Keratinocyte (primary cell): ENCODE data around the gene PLXNB2. TPM values are rescaled to one million over a fixed set of nuclear protein-coding genes. Genes with fewer than 3 reads are reported as not detected.

Source experiments
- DNase-seq: peaks from one replicate; pipeline ENCODE4 v3.0.0-alpha.2; 2011; ENCODE audit warnings: low read depth, missing footprints, low spot score
- FAIRE-seq: peaks from 2 replicates; lab custom pipeline; 2011; peaks lifted over from hg19 to GRCh38; lab: Jason Lieb, UNC
- H2AFZ ChIP-seq: 2 replicates; pipeline ENCODE4 v1.6.0; 2012; ENCODE audit warnings: low read length, control low read depth, inconsistent platforms; ENCODE audit not compliant: control insufficient read depth
- H3K27ac ChIP-seq: 2 replicates; pipeline ENCODE4 v1.5.1; 2011; ENCODE audit warnings: low read length; ENCODE audit not compliant: control insufficient read depth, insufficient read depth
- H3K27me3 ChIP-seq: 3 replicates; pipeline ENCODE4 v1.6.0; 2011; ENCODE audit warnings: low read length; ENCODE audit not compliant: control insufficient read depth, insufficient read depth; ENCODE audit errors: extremely low read depth
- H3K36me3 ChIP-seq, 2 experiments: 2 replicates in 1 of 2; 3 replicates in 1 of 2; pipeline ENCODE4 v1.5.1; 2011; ENCODE audit warnings: low read length in 2 of 2, mild to moderate bottlenecking in 1 of 2; ENCODE audit not compliant: control insufficient read depth in 2 of 2, insufficient read depth in 2 of 2; ENCODE audit errors: extremely low read depth in 1 of 2
- H3K4me1 ChIP-seq: 3 replicates; pipeline ENCODE4 v1.5.1; 2011; ENCODE audit warnings: low read length; ENCODE audit not compliant: control insufficient read depth, insufficient read depth; ENCODE audit errors: extremely low read depth
- H3K4me2 ChIP-seq: 3 replicates; pipeline ENCODE4 v1.6.0; 2011; ENCODE audit warnings: low read depth, low read length; ENCODE audit not compliant: control insufficient read depth, insufficient read depth; ENCODE audit errors: extremely low read depth
- H3K4me3 ChIP-seq, 3 experiments: fragments of 200-600 bp in 1 of 3; sonication (generic) in 1 of 3; 2 replicates in 2 of 3; 3 replicates in 1 of 3; pipeline ENCODE4 v1.5.1; 2011 to 2016; ENCODE audit warnings: low read length in 3 of 3, mild to moderate bottlenecking in 3 of 3, control low read depth in 2 of 3, inconsistent platforms in 1 of 3, low read depth in 1 of 3, mixed read lengths in 1 of 3, mixed run types in 1 of 3, moderate library complexity in 1 of 3; ENCODE audit not compliant: control insufficient read depth in 2 of 3, insufficient read depth in 2 of 3; ENCODE audit errors: extremely low read depth in 1 of 3
- H3K79me2 ChIP-seq: 2 replicates; pipeline ENCODE4 v1.6.0; 2012; ENCODE audit warnings: low read length; ENCODE audit not compliant: control insufficient read depth, insufficient read depth
- H3K9ac ChIP-seq: 3 replicates; pipeline ENCODE4 v1.6.0; 2011; ENCODE audit warnings: low read length; ENCODE audit not compliant: control insufficient read depth, insufficient read depth; ENCODE audit errors: extremely low read depth
- H3K9me1 ChIP-seq: 3 replicates; pipeline ENCODE4 v1.6.0; 2011; ENCODE audit warnings: low read length; ENCODE audit not compliant: control insufficient read depth, insufficient read depth; ENCODE audit errors: extremely low read depth
- H3K9me3 ChIP-seq: 2 replicates; pipeline ENCODE4 v1.5.1; 2012; ENCODE audit warnings: low read depth, low read length; ENCODE audit not compliant: control insufficient read depth
- H4K20me1 ChIP-seq: 3 replicates; pipeline ENCODE4 v1.6.0; 2011; ENCODE audit warnings: low read length; ENCODE audit not compliant: control insufficient read depth, insufficient read depth; ENCODE audit errors: extremely low read depth
- CTCF ChIP-seq, 3 experiments: IDR thresholded peaks in 1 of 3; conservative IDR thresholded peaks in 1 of 3; optimal IDR thresholded peaks in 1 of 3; 2 replicates in 2 of 3; 3 replicates in 1 of 3; pipeline versions ENCODE3 to v1.5.1; 2011; ENCODE audit warnings: low read length in 3 of 3, mild to moderate bottlenecking in 3 of 3, moderate library complexity in 2 of 3, control low read depth in 1 of 3, inconsistent platforms in 1 of 3; ENCODE audit not compliant: insufficient read depth in 2 of 3; ENCODE audit errors: extremely low read depth in 1 of 3
- EZH2 ChIP-seq: IDR thresholded peaks from one replicate; pipeline ENCODE4 v1.6.1; 2012; ENCODE audit warnings: inconsistent platforms, mild to moderate bottlenecking, low read length, moderate library complexity
- dilution Hi-C: fragments of 300-500 bp; cut with MboI; formaldehyde crosslinking; loops from one replicate; pipeline ENCODE4 v1.7.0; 2020; ENCODE audit warnings: low sequenced_read_pairs; ENCODE audit not compliant: extremely low pct_ligation_motif_present
- polyA plus RNA-seq, 5 experiments: library from polyadenylated mRNA; depleted of rRNA in 3 of 5; stranded (reverse) in 3 of 5; stranded (forward) in 1 of 5; unstranded in 1 of 5; fragments of >200 nt; gene quantifications; 1 replicate in 1 of 5; 2 replicates in 3 of 5; 3 replicates in 1 of 5; pipeline versions ENCODE4 v1.2.1 to v1.2.3, GENCODE V29; 2011 to 2012; ENCODE audit warnings: missing spikeins in 2 of 5, low read depth in 1 of 5, low replicate concordance in 1 of 5

Gene PLXNB2
- polyA plus RNA-seq, 1 donor (not counting 4 experiments of a cell fraction or from before 2014, with no cell fraction given), result 44.3 TPM

GRCh38 chr22:50315289-50316113, 8.1 kb upstream of the PLXNB2 start:
- Histone ChIP-seq H3K4me2 (no peak overlapping the region), H4K20me1 (no peaks in the 10 kb centered on the region), H3K9me3 (no peaks in the 10 kb centered on the region), H2AFZ (no peak overlapping the region), H3K9ac (no peak overlapping the region), H3K27ac (no peak overlapping the region), H3K36me3 (no peaks in the 10 kb centered on the region), H3K9me1 (no peaks in the 10 kb centered on the region), H3K79me2 (no peaks in the 10 kb centered on the region), H3K4me1 (peaks cover 4% of the 10 kb centered on the region), H3K27me3 (peaks cover 15% of the 10 kb centered on the region), H3K4me3 (no peak overlapping the region)
- no peak for FAIRE-seq
- dilution Hi-C loops, result no loop called here
- DNase-seq, result no peak
- TF ChIP-seq CTCF (optimal IDR thresholded peaks at IDR 0.05 in 1 of 3, IDR thresholded peaks at IDR 0.05 in 1 of 3, conservative IDR thresholded peaks at IDR 0.05 in 1 of 3; ENCODE audit: extremely low read depth in 1 of 3, insufficient read depth in 2 of 3, low read length in 3 of 3) (no peak), EZH2 (no peak)

DNA sequence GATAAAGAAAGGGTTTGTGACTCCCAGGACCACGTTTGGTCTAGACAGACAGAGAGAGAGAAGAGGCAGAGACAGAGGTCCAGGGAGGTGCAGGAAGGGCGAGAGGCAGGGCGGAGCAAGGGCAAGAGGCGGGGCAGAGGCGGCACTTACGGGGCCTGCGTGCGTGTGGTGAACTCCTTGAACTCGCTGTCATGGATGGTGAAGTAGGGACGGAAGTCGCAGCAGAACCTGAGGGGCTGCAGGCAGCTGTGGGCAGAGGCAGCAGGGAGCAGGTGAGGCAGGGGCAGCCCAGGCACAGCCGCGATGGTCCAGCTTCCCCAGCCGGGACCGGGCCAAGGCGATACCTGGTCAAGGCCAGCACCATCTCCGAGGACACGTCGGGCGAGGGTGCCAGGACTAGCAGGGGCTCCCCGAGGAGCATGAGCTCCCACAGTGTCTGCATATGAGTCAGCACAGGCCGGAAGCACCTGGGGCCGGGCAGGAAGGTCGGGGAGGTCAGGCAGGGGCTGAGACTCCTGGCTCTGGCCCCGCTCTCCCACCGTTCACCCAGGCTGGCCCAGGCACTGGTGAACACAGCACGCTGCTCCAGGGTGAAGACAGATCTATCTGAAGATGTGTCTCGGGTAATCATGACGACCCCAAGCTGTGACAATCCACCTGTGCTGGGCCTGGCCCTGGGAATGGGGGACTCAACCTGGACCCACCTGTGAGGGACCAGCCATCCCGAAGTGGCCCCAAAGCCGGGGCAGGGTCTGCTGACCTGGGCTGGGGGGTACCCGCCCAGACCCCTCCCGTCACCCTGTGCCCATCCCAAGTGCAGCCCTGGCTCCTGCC, 7.2 kb upstream of the PLXNB2 start:
- FAIRE-seq (no peak), DNase-seq (no peak)
- Histone ChIP-seq H3K79me2 (no peaks in the 10 kb centered on the region), H4K20me1 (no peaks in the 10 kb centered on the region), H3K4me1 (peaks cover 4% of the 10 kb centered on the region), H3K27me3 (peaks cover 20% of the 10 kb centered on the region), H3K36me3 (no peaks in the 10 kb centered on the region), H3K9me3 (no peaks in the 10 kb centered on the region), H3K9ac (no peak overlapping the region), H3K4me2 (no peak overlapping the region), H3K27ac (no peak overlapping the region), H3K9me1 (no peaks in the 10 kb centered on the region), H3K4me3 (no peak overlapping the region), H2AFZ (no peak overlapping the region)
- dilution Hi-C loops, result no loop called here
- TF ChIP-seq EZH2 (no peak), CTCF (optimal IDR thresholded peaks at IDR 0.05 in 1 of 3, IDR thresholded peaks at IDR 0.05 in 1 of 3, conservative IDR thresholded peaks at IDR 0.05 in 1 of 3; ENCODE audit: extremely low read depth in 1 of 3, insufficient read depth in 2 of 3, low read length in 3 of 3) (no peak)
